GM12878 (cell line): ENCODE data around the gene KAZN. TPM values are rescaled to one million over a fixed set of nuclear protein-coding genes. Genes with fewer than 3 reads are reported as not detected.

Source experiments
- ATAC-seq: fragments of 200-7000 bp; cut with Tn5 transposase; 3 replicates; pipeline ENCODE4 v1.9.1; 2020; ENCODE audit warnings: mild to moderate bottlenecking, moderate library complexity
- BruUV-seq: library from RNA; stranded (reverse); fragments of 400-500 nt; replicated peaks from 2 replicates; lab custom pipeline; 2021; lab: Mats Ljungman, UMichigan
- CTCF ChIA-PET: fragments of 300-600 bp; sonication (Branson Sonifier 250); formaldehyde crosslinking; extraction: SDS; loops from one replicate; lab custom pipeline; 2021; ENCODE audit warnings: inconsistent platforms; lab: Yijun Ruan, JAX
- POLR2A ChIA-PET: fragments of 350-600 bp; formaldehyde crosslinking; extraction: SDS; loops from one replicate; lab custom pipeline; 2021; ENCODE audit warnings: inconsistent platforms; lab: Charles Lee
- RAD21 ChIA-PET: fragments of 300-600 bp; sonication (Branson Sonifier 250); formaldehyde crosslinking; loops from one replicate; lab custom pipeline; 2023; ENCODE audit warnings: antibody characterized with exemption; ENCODE audit not compliant: unreplicated experiment; lab: Charles Lee
- SMC1A ChIA-PET: fragments of 300-600 bp; sonication (Branson Sonifier 250); formaldehyde crosslinking; loops from one replicate; lab custom pipeline; 2023; ENCODE audit not compliant: unreplicated experiment, uncharacterized antibody; lab: Charles Lee
- DNase-seq: peaks from one replicate; pipeline ENCODE4 v3.0.0-alpha.2; 2011; ENCODE audit warnings: low read depth, low spot score
- FAIRE-seq: peaks from 3 replicates; lab custom pipeline; 2011; peaks lifted over from hg19 to GRCh38; lab: Jason Lieb, UNC
- H2AFZ ChIP-seq: 2 replicates; pipeline ENCODE4 v1.6.0; 2011; ENCODE audit warnings: low read depth, low read length, control low read depth; ENCODE audit not compliant: control insufficient read depth
- H3K27ac ChIP-seq: 2 replicates; pipeline ENCODE4 v1.5.1; 2011; ENCODE audit warnings: control low read depth; ENCODE audit not compliant: control insufficient read depth, insufficient read depth
- H3K27me3 ChIP-seq, 2 experiments: replicated peaks in 1 of 2; 2 replicates each; pipeline versions ENCODE4 v1.6.0 to v1.6.1; 2011; ENCODE audit warnings: low read length in 1 of 2; ENCODE audit not compliant: control insufficient read depth in 2 of 2, insufficient read depth in 2 of 2
- H3K36me3 ChIP-seq, 2 experiments: 2 replicates each; pipeline ENCODE4 v1.5.1; 2011; ENCODE audit warnings: low read length in 1 of 2; ENCODE audit not compliant: control insufficient read depth in 2 of 2, insufficient read depth in 2 of 2
- H3K4me1 ChIP-seq: 2 replicates; pipeline ENCODE4 v1.6.1; 2011; ENCODE audit warnings: mild to moderate bottlenecking, low read length, moderate library complexity, mixed read lengths; ENCODE audit not compliant: control insufficient read depth, insufficient read depth
- H3K4me2 ChIP-seq: 2 replicates; pipeline ENCODE4 v1.6.0; 2011; ENCODE audit warnings: control low read depth; ENCODE audit not compliant: control insufficient read depth, insufficient read depth
- H3K4me3 ChIP-seq: fragments of 200-600 bp; sonication (generic); 2 replicates; pipeline ENCODE4 v1.5.1; 2016
- H3K79me2 ChIP-seq: 2 replicates; pipeline ENCODE4 v1.6.0; 2011; ENCODE audit warnings: low read length; ENCODE audit not compliant: control insufficient read depth, insufficient read depth
- H3K9ac ChIP-seq: 2 replicates; pipeline ENCODE4 v1.8.0; 2011; ENCODE audit warnings: low read length, control low read depth, mixed read lengths; ENCODE audit not compliant: control insufficient read depth, insufficient read depth
- H3K9me3 ChIP-seq: replicated peaks from 3 replicates; pipeline ENCODE4 v1.5.1; 2011; ENCODE audit warnings: mild to moderate bottlenecking, low read length; ENCODE audit not compliant: control insufficient read depth, insufficient read depth
- H4K20me1 ChIP-seq: 2 replicates; pipeline ENCODE4 v1.6.0; 2011; ENCODE audit not compliant: control insufficient read depth, insufficient read depth
- CHD4 ChIP-seq: fragments of 200-600 bp; sonication (generic); IDR thresholded peaks from 2 replicates; pipeline ENCODE4 v1.6.1; 2016; ENCODE audit warnings: mild to moderate bottlenecking
- HDAC2 ChIP-seq: fragments of 200-600 bp; sonication (generic); IDR thresholded peaks from 2 replicates; pipeline ENCODE4 v1.6.1; 2017
- NR2F1 ChIP-seq: fragments of 450-650 bp; conservative IDR thresholded peaks from 2 replicates; pipeline ENCODE4 v1.6.1; 2017; ENCODE audit warnings: mild to moderate bottlenecking
- NRF1 ChIP-seq: conservative IDR thresholded peaks from 2 replicates; pipeline ENCODE4 v1.6.1; 2011; ENCODE audit warnings: mild to moderate bottlenecking, low read depth, low read length, improper control_type of control experiment
- PAX5 ChIP-seq: IDR thresholded peaks from 2 replicates; pipeline ENCODE4 v1.6.1; 2011; ENCODE audit warnings: low read depth, low read length, borderline replicate concordance
- RBBP5 ChIP-seq: fragments of 200-600 bp; sonication (generic); conservative IDR thresholded peaks from 2 replicates; pipeline ENCODE4 v1.6.1; 2016
- SKIL ChIP-seq: fragments of 450-650 bp; IDR thresholded peaks from 2 replicates; pipeline ENCODE4 v1.6.1; 2017; ENCODE audit warnings: mild to moderate bottlenecking, low read depth, inconsistent platforms; ENCODE audit not compliant: poor library complexity, severe bottlenecking
- SMC3 ChIP-seq: IDR thresholded peaks from 2 replicates; pipeline ENCODE4 v1.6.1; 2011; ENCODE audit warnings: low read length, improper control_type of control experiment, borderline replicate concordance
- TCF3 ChIP-seq: IDR thresholded peaks from 2 replicates; pipeline ENCODE4 v1.6.1; 2012; ENCODE audit warnings: low read depth, mild to moderate bottlenecking, low read length, borderline replicate concordance; ENCODE audit not compliant: insufficient read depth
- ZNF384 ChIP-seq: IDR thresholded peaks from 2 replicates; pipeline ENCODE4 v1.6.1; 2012; ENCODE audit warnings: low read depth, mild to moderate bottlenecking, low read length, improper control_type of control experiment, borderline replicate concordance
- ZNF622 ChIP-seq: fragments of 450-650 bp; IDR thresholded peaks from 2 replicates; pipeline ENCODE4 v1.6.1; 2017; ENCODE audit warnings: mild to moderate bottlenecking, inconsistent platforms
- WGBS: methylation state at CpG from one replicate; pipeline ENCODE4 v1.1.6; 2016; ENCODE audit warnings: low lambda C conversion rate; ENCODE audit not compliant: insufficient replicate concordance, insufficient coverage; ENCODE audit errors: missing lambda C conversion rate; 5-methylcytosine and 5-hydroxymethylcytosine counted together
- in situ Hi-C: fragments of 300-500 bp; cut with MboI; formaldehyde crosslinking; loops from 9 replicates; pipeline ENCODE4 v1.14.3; 2018; ENCODE audit warnings: mixed read lengths
- intact Hi-C: fragments of 100-400 bp; cut with micrococcal nuclease; formaldehyde crosslinking; loops from one replicate; pipeline ENCODE4 v1.14.2; 2022; ENCODE audit not compliant: unreplicated experiment
- polyA plus RNA-seq, 11 experiments: library from polyadenylated mRNA; depleted of rRNA in 4 of 11; unstranded in 6 of 11; stranded (reverse) in 5 of 11; fragments of >200 nt; fragmentation: Nextera tagmentation in 4 of 11; fragmentation: Illumina TruSeq in 1 of 11; extraction: Ambion mirVana in 4 of 11; extraction: Trizol in 1 of 11; gene quantifications; 1 replicate in 1 of 11; 2 replicates in 10 of 11; pipeline versions ENCODE4 v1.2.1 to v1.2.3, GENCODE V29; 2011 to 2016; ENCODE audit warnings: inconsistent platforms in 2 of 11, missing spikeins in 2 of 11, low read depth in 1 of 11
- total RNA-seq, 4 experiments: library from RNA; depleted of rRNA in 3 of 4; stranded (reverse); fragments of >200 nt in 3 of 4; fragmentation: Illumina TruSeq in 1 of 4; extraction: Trizol in 1 of 4; gene quantifications; 2 replicates each; pipeline versions ENCODE4 v1.2.1 to v1.2.3, GENCODE V29; 2013 to 2021
- TF ChIP-seq, protein P1 (sequence below): fragments of 450-650 bp; formaldehyde crosslinking; IDR thresholded peaks from 2 replicates; pipeline ENCODE4 v1.4.0; 2020; ENCODE audit warnings: mild to moderate bottlenecking, moderate library complexity

Gene KAZN
- total and polyA plus RNA-seq, 10 of the 15 experiments (the other 5 are each of a cell fraction or from before 2014, with no cell fraction given): 0.72 to 4.0 (median 1.2) TPM

GRCh38 chr1:14656384-14656937 lies 58.0 kb downstream of the KAZN start:
- no peak for FAIRE-seq

More at GRCh38 chr1:14656384-14656937, 58.0 kb downstream of the KAZN start:
- H3K79me2 ChIP-seq: no peaks in the 10 kb centered on the region
- ChIA-PET POLR2A (no interaction called here), CTCF (no interaction called here), RAD21 (interaction anchor here (1.6 kb wide), 1 partner anchor 56 kb away, joined by 4 read pairs; no protein-coding TSS in a partner anchor), SMC1A (no interaction called here)
- no peaks in the 10 kb centered on the region for H3K9me3 ChIP-seq
- in situ Hi-C loops (no loop called here), intact Hi-C loops (no loop called here)
- H4K20me1 ChIP-seq: no peaks in the 10 kb centered on the region
- H3K9ac ChIP-seq: no peak overlapping the region
- H3K4me3 ChIP-seq: no peak overlapping the region
- TF ChIP-seq SKIL: no peak
- no peak for TF ChIP-seq ZNF384
- TF ChIP-seq CHD4: no peak
- TF ChIP-seq NR2F1: no peak
- no peak for TF ChIP-seq NRF1
- TF ChIP-seq, protein P1, sequence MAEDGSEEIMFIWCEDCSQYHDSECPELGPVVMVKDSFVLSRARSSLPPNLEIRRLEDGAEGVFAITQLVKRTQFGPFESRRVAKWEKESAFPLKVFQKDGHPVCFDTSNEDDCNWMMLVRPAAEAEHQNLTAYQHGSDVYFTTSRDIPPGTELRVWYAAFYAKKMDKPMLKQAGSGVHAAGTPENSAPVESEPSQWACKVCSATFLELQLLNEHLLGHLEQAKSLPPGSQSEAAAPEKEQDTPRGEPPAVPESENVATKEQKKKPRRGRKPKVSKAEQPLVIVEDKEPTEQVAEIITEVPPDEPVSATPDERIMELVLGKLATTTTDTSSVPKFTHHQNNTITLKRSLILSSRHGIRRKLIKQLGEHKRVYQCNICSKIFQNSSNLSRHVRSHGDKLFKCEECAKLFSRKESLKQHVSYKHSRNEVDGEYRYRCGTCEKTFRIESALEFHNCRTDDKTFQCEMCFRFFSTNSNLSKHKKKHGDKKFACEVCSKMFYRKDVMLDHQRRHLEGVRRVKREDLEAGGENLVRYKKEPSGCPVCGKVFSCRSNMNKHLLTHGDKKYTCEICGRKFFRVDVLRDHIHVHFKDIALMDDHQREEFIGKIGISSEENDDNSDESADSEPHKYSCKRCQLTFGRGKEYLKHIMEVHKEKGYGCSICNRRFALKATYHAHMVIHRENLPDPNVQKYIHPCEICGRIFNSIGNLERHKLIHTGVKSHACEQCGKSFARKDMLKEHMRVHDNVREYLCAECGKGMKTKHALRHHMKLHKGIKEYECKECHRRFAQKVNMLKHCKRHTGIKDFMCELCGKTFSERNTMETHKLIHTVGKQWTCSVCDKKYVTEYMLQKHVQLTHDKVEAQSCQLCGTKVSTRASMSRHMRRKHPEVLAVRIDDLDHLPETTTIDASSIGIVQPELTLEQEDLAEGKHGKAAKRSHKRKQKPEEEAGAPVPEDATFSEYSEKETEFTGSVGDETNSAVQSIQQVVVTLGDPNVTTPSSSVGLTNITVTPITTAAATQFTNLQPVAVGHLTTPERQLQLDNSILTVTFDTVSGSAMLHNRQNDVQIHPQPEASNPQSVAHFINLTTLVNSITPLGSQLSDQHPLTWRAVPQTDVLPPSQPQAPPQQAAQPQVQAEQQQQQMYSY (CRISPR knock-in tag): no peak
- no peak for TF ChIP-seq RBBP5
- no peak for TF ChIP-seq PAX5
- TF ChIP-seq HDAC2: no peak
- TF ChIP-seq TCF3: no peak
- TF ChIP-seq ZNF622: no peak
- no peak for TF ChIP-seq SMC3
- no peaks in the 10 kb centered on the region for H3K36me3 ChIP-seq
- no peak for ATAC-seq
- H2AFZ ChIP-seq: no peak overlapping the region
- no peak overlapping the region for H3K27ac ChIP-seq
- H3K4me1 ChIP-seq: no peaks in the 10 kb centered on the region
- no TSS peak for BruUV-seq
- DNase-seq: no peak
- no peak overlapping the region for H3K4me2 ChIP-seq
- 36% methylated on average over 13 of the region's 13 CpGs for WGBS
- no peaks in the 10 kb centered on the region for H3K27me3 ChIP-seq
